Activated naive CD4-positive, alpha-beta T cell treated with anti-CD3 and anti-CD28 coated beads, Interleukin-2, amount 10 ng/mL, durations not matched to agents 7 days and 5 days (primary cell): ENCODE measurements around the gene COA3.

Experiments
- CTCF ChIA-PET: fragments of 350-600 bp; sonication (Branson Sonifier 250); formaldehyde crosslinking; loops from one replicate; lab custom pipeline; 2021; ENCODE audit warnings: antibody characterized with exemption; lab: Charles Lee
- DNase-seq: peaks from one replicate; pipeline ENCODE4 v3.0.0-alpha.2; 2020
- H3K27ac Mint-ChIP-seq: one replicate; pipeline ENCODE4 v1.8.0; 2021; ENCODE audit warnings: mild to moderate bottlenecking, moderate library complexity, mixed read lengths
- H3K27me3 Mint-ChIP-seq: one replicate; pipeline ENCODE4 v1.8.0; 2021; ENCODE audit warnings: mild to moderate bottlenecking, mixed read lengths
- H3K36me3 Mint-ChIP-seq: one replicate; pipeline ENCODE4 v1.8.0; 2021; ENCODE audit warnings: mixed read lengths
- H3K4me1 Mint-ChIP-seq: one replicate; pipeline ENCODE4 v1.8.0; 2021; ENCODE audit warnings: mixed read lengths
- H3K4me3 Mint-ChIP-seq: one replicate; pipeline ENCODE4 v1.8.0; 2021; ENCODE audit warnings: mild to moderate bottlenecking, moderate library complexity, mixed read lengths
- H3K9me3 Mint-ChIP-seq: one replicate; pipeline ENCODE4 v1.8.0; 2021; ENCODE audit warnings: mixed read lengths

COA3 gene

GRCh38 chr17:42783062-42783790 lies 15.3 kb downstream of the COA3 start:
- H3K4me3 Mint-ChIP-seq = no peak overlapping the region
- CTCF ChIA-PET = interaction anchor here (0.6 kb wide), 1 partner anchor 20 kb away, joined by 3 read pairs; no protein-coding TSS in a partner anchor
- H3K27me3 Mint-ChIP-seq = peaks cover 92% of the 10 kb centered on the region
- peaks cover 13% of the 10 kb centered on the region for H3K36me3 Mint-ChIP-seq
- H3K4me1 Mint-ChIP-seq = peaks cover 26% of the 10 kb centered on the region
- H3K27ac Mint-ChIP-seq = no peak overlapping the region
- DNase-seq = no peak
- H3K9me3 Mint-ChIP-seq = no peaks in the 10 kb centered on the region

- no peak overlapping the region for H3K27ac Mint-ChIP-seq
- H3K27me3 Mint-ChIP-seq = peaks cover 84% of the 10 kb centered on the region
- peaks cover 29% of the 10 kb centered on the region for H3K4me1 Mint-ChIP-seq
- H3K36me3 Mint-ChIP-seq = peaks cover 19% of the 10 kb centered on the region
- CTCF ChIA-PET = no interaction called here
- no peak overlapping the region for H3K4me3 Mint-ChIP-seq
- no peak for DNase-seq
- H3K9me3 Mint-ChIP-seq = no peaks in the 10 kb centered on the region
Measured at GRCh38 chr17:42782166-42783061, 16.1 kb downstream of the COA3 start.

DNA sequence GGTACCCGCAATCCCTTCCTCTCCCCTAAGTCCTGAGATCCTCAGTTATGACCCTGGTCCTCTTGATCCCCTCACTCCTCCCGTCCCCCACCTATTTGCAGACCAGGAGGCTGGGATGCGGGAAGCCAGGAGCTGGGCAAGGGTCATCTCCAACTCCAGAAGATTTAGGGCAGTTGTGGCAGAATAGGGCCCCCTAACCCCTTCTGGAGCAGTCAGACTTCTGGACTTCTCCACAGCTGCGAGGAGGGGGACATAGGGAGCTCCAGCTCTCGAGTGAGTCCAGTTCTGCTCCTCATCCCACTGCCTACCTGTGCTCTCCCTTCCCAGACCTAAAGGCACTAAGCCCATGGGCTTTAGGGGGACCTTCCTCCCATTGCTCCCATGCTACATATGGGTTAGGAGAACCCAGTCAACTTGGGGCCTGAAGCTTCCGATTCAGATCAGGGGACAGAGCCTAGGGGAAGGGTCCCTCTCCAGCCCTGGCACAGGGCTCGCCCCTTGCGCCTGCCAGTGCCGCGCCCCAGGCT lies 16.8 kb downstream of the COA3 start:
- H3K36me3 Mint-ChIP-seq = peaks cover 22% of the 10 kb centered on the region
- no peak overlapping the region for H3K4me3 Mint-ChIP-seq
- peaks cover 29% of the 10 kb centered on the region for H3K4me1 Mint-ChIP-seq
- no peaks in the 10 kb centered on the region for H3K9me3 Mint-ChIP-seq
- H3K27ac Mint-ChIP-seq = no peak overlapping the region
- no peak for DNase-seq
- CTCF ChIA-PET = no interaction called here
- H3K27me3 Mint-ChIP-seq = peaks cover 77% of the 10 kb centered on the region

DNA sequence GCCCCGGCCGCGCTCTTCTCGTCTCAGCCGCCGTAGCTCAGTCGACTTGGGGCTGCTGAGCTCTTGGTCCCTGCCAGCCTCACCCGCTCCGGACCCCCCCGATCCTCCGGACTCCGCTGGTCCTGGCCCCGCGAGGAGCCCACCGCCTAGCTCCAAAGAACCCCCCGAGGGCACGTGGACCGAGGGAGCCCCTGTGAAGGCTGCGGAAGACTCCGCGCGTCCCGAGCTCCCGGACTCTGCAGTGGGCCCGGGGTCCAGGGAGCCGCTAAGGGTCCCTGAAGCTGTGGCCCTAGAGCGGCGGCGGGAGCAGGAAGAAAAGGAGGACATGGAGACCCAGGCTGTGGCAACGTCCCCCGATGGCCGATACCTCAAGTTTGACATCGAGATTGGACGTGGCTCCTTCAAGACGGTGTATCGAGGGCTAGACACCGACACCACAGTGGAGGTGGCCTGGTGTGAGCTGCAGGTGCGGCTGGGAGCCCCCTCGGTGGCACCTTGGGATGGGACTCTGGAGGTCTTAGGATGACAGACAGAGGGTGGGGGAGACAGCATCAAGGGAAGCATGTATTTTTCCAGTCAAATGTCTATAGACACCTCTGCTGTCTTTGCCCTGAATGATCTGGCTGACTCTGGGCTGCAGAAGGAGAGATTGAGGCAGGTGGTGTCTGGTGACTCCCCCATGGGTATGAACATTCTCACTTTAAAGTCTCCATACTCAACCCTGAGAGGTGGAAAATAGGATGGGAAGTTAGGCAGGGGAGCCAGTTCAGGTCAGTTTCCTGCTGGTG lies 17.5 kb downstream of the COA3 start:
- Mint-ChIP-seq H3K27me3 (peaks cover 70% of the 10 kb centered on the region), H3K4me3 (no peak overlapping the region), H3K4me1 (peaks cover 29% of the 10 kb centered on the region), H3K27ac (no peak overlapping the region), H3K9me3 (no peaks in the 10 kb centered on the region), H3K36me3 (peaks cover 24% of the 10 kb centered on the region)
- DNase-seq = no peak
- CTCF ChIA-PET = interaction anchor here (1.0 kb wide), 1 partner anchor 39 kb away, joined by 3 read pairs; no protein-coding TSS in a partner anchor

GRCh38 chr17:42779936-42780850 lies 18.3 kb downstream of the COA3 start, which contains the start of gene WNK4:
Gene WNK4, plus strand, starts transcription at chr17:42780610. Its CDS starts 89 bp downstream, at chr17:42780699.
- Mint-ChIP-seq H3K9me3 (no peaks in the 10 kb centered on the region), H3K27me3 (peaks cover 62% of the 10 kb centered on the region), H3K4me1 (peaks cover 26% of the 10 kb centered on the region), H3K27ac (no peak within 1 kb of the TSS), H3K4me3 (no peak within 1 kb of the TSS), H3K36me3 (peaks cover 30% of the 10 kb centered on the region)
- DNase-seq = no peak
- CTCF ChIA-PET = interaction anchor here (1.0 kb wide), 1 partner anchor 40 kb away, joined by 3 read pairs; no protein-coding TSS in a partner anchor

- no peaks in the 10 kb centered on the region for H3K9me3 Mint-ChIP-seq
- H3K27me3 Mint-ChIP-seq = peaks cover 54% of the 10 kb centered on the region
- H3K36me3 Mint-ChIP-seq = peaks cover 37% of the 10 kb centered on the region
- H3K27ac Mint-ChIP-seq = no peak overlapping the region
- no peak for DNase-seq
- H3K4me3 Mint-ChIP-seq = no peak overlapping the region
- CTCF ChIA-PET = no interaction called here
- H3K4me1 Mint-ChIP-seq = peaks cover 28% of the 10 kb centered on the region
Measured at GRCh38 chr17:42779304-42779935, 19.1 kb downstream of the COA3 start.

DNA sequence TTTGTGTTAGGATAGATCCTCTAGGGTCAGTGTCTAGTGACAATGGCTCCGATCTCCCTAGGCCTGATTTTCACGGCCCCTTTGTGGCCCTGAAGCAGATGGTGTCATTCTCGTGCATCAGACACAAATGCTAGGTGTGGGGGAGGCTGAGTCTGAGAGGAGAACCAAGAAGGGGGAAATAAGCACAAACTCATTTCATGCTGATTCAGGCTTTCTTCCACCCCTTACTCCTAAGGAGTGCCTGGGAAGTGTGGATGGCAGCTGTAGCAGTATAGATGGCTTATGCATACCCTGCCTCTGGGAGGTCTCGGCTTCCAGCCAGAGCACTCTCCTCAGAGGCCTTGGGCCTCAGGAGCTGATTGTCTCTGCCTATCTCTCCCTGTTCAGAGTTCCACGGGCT lies 19.9 kb downstream of the COA3 start:
- Mint-ChIP-seq H3K36me3 (peaks cover 46% of the 10 kb centered on the region), H3K4me3 (no peak overlapping the region), H3K4me1 (peaks cover 31% of the 10 kb centered on the region), H3K9me3 (no peaks in the 10 kb centered on the region), H3K27ac (no peak overlapping the region), H3K27me3 (peaks cover 45% of the 10 kb centered on the region)
- CTCF ChIA-PET = interaction anchor here (0.6 kb wide), 1 partner anchor 98 kb away, joined by 3 read pairs; no protein-coding TSS in a partner anchor
- DNase-seq = no peak

- Mint-ChIP-seq H3K27ac (no peak overlapping the region), H3K36me3 (peaks cover 51% of the 10 kb centered on the region), H3K4me1 (peaks cover 43% of the 10 kb centered on the region), H3K27me3 (peaks cover 16% of the 10 kb centered on the region), H3K4me3 (no peak overlapping the region), H3K9me3 (no peaks in the 10 kb centered on the region)
- DNase-seq = no peak
- CTCF ChIA-PET = no interaction called here
Measured at GRCh38 chr17:42775534-42776098, 22.9 kb downstream of the COA3 start.

- Mint-ChIP-seq H3K36me3 (peaks cover 44% of the 10 kb centered on the region), H3K4me1 (peaks cover 37% of the 10 kb centered on the region), H3K27me3 (peaks cover 2% of the 10 kb centered on the region), H3K4me3 (peak overlapping the region; percentile 97), H3K9me3 (no peaks in the 10 kb centered on the region), H3K27ac (peak overlapping the region; percentile 90)
- CTCF ChIA-PET = interaction anchor here (1.6 to 2.6 kb wide), 3 partner anchors 11 to 196 kb away, joined by 6 to 18 read pairs (median 9); no protein-coding TSS in a partner anchor
- DNase-seq = no peak
Measured at GRCh38 chr17:42774066-42774745, 24.3 kb downstream of the COA3 start.

- no peaks in the 10 kb centered on the region for H3K9me3 Mint-ChIP-seq
- H3K27me3 Mint-ChIP-seq = peaks cover 6% of the 10 kb centered on the region
- CTCF ChIA-PET = interaction anchor here (1.6 to 2.6 kb wide), 3 partner anchors 11 to 195 kb away, joined by 6 to 18 read pairs (median 9); no protein-coding TSS in a partner anchor
- H3K4me3 Mint-ChIP-seq = peak within 1 kb of the TSS; percentile 97
- DNase-seq = peak; percentile 80
- H3K27ac Mint-ChIP-seq = peak within 1 kb of the TSS; percentile 90
- peaks cover 37% of the 10 kb centered on the region for H3K4me1 Mint-ChIP-seq
- H3K36me3 Mint-ChIP-seq = peaks cover 38% of the 10 kb centered on the region
Measured at GRCh38 chr17:42773290-42774035, 25.0 kb downstream of the COA3 start, which contains the start of gene VPS25. Gene VPS25, plus strand, starts transcription at chr17:42773449. Its CDS starts 27 bp downstream, at chr17:42773476.

- Mint-ChIP-seq H3K4me3 (peak overlapping the region; percentile 97), H3K4me1 (peaks cover 37% of the 10 kb centered on the region), H3K9me3 (no peaks in the 10 kb centered on the region), H3K27me3 (peaks cover 11% of the 10 kb centered on the region), H3K27ac (peak overlapping the region; percentile 90), H3K36me3 (peaks cover 35% of the 10 kb centered on the region)
- CTCF ChIA-PET = interaction anchor here (1.6 to 2.6 kb wide), 3 partner anchors 10 to 194 kb away, joined by 6 to 18 read pairs (median 9); no protein-coding TSS in a partner anchor
- no peak for DNase-seq
Measured at GRCh38 chr17:42772945-42773289, 25.6 kb downstream of the COA3 start.
